Osteoblast (primary cell): ENCODE results near the gene STAT5B. TPM values are rescaled to one million over a fixed set of nuclear protein-coding genes. Genes with fewer than 3 reads are reported as not detected.
"Not testable (repeated sequence)": the region's sequence is repeated elsewhere in the genome, so short reads cannot be mapped to it uniquely, and the experiment has no call there.

ENCODE experiments used
- DNase-seq: peaks from one replicate; pipeline ENCODE4 v3.0.0; 2011; ENCODE audit warnings: low spot score, mixed read lengths; ENCODE audit not compliant: insufficient read length; ENCODE audit errors: missing footprints
- H2AFZ ChIP-seq: 2 replicates; pipeline ENCODE4 v1.6.0; 2011; ENCODE audit warnings: mild to moderate bottlenecking, low read length
- H3K27ac ChIP-seq: 2 replicates; pipeline ENCODE4 v1.5.1; 2011; ENCODE audit warnings: mild to moderate bottlenecking, low read depth, low read length, moderate library complexity
- H3K27me3 ChIP-seq: 2 replicates; pipeline ENCODE4 v1.6.0; 2012; ENCODE audit warnings: mild to moderate bottlenecking, control low read depth, inconsistent platforms, low read length, moderate library complexity; ENCODE audit not compliant: insufficient read depth
- H3K36me3 ChIP-seq: 2 replicates; pipeline ENCODE4 v1.5.1; 2011; ENCODE audit warnings: mild to moderate bottlenecking, low read length, control low read depth, moderate library complexity; ENCODE audit not compliant: insufficient read depth
- H3K4me1 ChIP-seq: 2 replicates; pipeline ENCODE4 v1.5.1; 2011; ENCODE audit warnings: mild to moderate bottlenecking, low read length, control low read depth, moderate library complexity; ENCODE audit not compliant: insufficient read depth
- H3K4me2 ChIP-seq: 2 replicates; pipeline ENCODE4 v1.6.0; 2011; ENCODE audit warnings: mild to moderate bottlenecking, low read length; ENCODE audit not compliant: insufficient read depth
- H3K4me3 ChIP-seq: fragments of 200-600 bp; sonication (generic); 3 replicates; pipeline ENCODE4 v1.5.1; 2012; ENCODE audit warnings: mild to moderate bottlenecking, low read length, inconsistent platforms; ENCODE audit not compliant: insufficient read depth
- H3K79me2 ChIP-seq: 2 replicates; pipeline ENCODE4 v1.6.0; 2012; ENCODE audit warnings: mild to moderate bottlenecking, low read length, control low read depth, inconsistent platforms; ENCODE audit not compliant: insufficient read depth
- H3K9me3 ChIP-seq: 2 replicates; pipeline ENCODE4 v1.5.1; 2011; ENCODE audit warnings: low read depth, low read length, control low read depth
- H4K20me1 ChIP-seq: 2 replicates; pipeline ENCODE4 v1.6.0; 2012; ENCODE audit warnings: mild to moderate bottlenecking, low read length, control low read depth; ENCODE audit not compliant: insufficient read depth
- total RNA-seq: library from RNA; depleted of rRNA; stranded (reverse); fragments of >200 nt; gene quantifications from 2 replicates; pipeline ENCODE4 v1.2.3, GENCODE V29; 2012
- TF ChIP-seq, protein P1 (sequence below): IDR thresholded peaks from 2 replicates; pipeline ENCODE4 v1.5.1; 2011; ENCODE audit warnings: mild to moderate bottlenecking, low read depth, low read length, moderate library complexity; ENCODE audit errors: extremely low read depth

The STAT5B gene
- total RNA-seq, 1 donor = 22.8 TPM

DNA sequence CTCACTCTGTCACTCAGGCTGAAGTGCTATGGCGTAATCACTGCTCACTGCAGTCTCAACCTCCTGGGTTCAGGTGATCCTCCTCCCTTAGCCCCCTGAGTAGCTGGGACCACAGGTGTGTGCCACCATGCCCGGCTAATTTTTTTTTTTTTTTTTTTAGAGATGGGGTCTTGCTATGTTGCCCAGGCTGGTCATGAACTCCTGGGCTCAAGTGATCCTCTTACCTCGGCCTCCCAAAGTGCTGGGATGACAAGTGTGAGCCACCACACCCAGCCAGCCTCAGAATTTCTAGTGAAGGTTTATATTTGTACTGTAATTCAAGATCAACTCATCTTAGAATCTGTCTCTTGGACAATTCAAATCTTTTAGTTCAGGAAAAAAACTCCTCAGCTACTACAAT is 32.1 kb downstream of the STAT5B start:
- not testable (repeated sequence) for DNase-seq, H3K4me2 ChIP-seq, H3K4me3 ChIP-seq, H3K9me3 ChIP-seq, H3K27me3 ChIP-seq, H2AFZ ChIP-seq, H3K36me3 ChIP-seq, H3K27ac ChIP-seq
- Histone ChIP-seq H3K4me1 (peaks cover 12% of the 10 kb centered on the region), H3K79me2 (peaks cover 33% of the 10 kb centered on the region), H4K20me1 (peaks cover 17% of the 10 kb centered on the region)

DNA sequence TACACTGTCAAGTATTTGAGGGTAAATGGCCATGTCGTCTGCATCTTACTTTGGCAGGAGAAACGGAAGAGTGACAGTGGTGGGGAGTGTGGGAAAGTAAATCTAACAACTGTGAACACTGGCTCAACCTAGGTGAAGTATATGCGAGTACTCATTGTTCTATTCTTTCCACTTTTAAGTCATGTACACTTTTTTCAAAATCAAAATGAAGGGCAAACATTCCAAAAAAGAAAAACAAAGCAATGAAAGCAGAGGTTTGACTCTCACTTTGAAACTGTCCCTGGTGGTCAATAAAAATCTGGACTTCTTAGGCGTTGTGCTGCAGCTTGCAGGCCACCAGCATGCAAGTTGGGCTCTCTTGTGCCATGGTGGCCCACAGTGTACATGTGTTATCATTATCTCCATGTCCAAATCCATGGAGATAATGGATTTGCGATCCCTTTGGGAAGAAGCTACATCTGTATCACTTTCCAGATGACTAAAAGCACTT is 32.7 kb downstream of the STAT5B start:
- Histone ChIP-seq H3K4me1 (peaks cover 7% of the 10 kb centered on the region), H3K27me3 (no peaks in the 10 kb centered on the region), H3K4me2 (no peak overlapping the region), H3K79me2 (peaks cover 35% of the 10 kb centered on the region), H3K27ac (no peak overlapping the region), H3K36me3 (no peaks in the 10 kb centered on the region), H3K4me3 (no peak overlapping the region), H2AFZ (no peak overlapping the region), H4K20me1 (peaks cover 17% of the 10 kb centered on the region), H3K9me3 (no peaks in the 10 kb centered on the region)
- no peak for DNase-seq
- TF ChIP-seq, protein P1, sequence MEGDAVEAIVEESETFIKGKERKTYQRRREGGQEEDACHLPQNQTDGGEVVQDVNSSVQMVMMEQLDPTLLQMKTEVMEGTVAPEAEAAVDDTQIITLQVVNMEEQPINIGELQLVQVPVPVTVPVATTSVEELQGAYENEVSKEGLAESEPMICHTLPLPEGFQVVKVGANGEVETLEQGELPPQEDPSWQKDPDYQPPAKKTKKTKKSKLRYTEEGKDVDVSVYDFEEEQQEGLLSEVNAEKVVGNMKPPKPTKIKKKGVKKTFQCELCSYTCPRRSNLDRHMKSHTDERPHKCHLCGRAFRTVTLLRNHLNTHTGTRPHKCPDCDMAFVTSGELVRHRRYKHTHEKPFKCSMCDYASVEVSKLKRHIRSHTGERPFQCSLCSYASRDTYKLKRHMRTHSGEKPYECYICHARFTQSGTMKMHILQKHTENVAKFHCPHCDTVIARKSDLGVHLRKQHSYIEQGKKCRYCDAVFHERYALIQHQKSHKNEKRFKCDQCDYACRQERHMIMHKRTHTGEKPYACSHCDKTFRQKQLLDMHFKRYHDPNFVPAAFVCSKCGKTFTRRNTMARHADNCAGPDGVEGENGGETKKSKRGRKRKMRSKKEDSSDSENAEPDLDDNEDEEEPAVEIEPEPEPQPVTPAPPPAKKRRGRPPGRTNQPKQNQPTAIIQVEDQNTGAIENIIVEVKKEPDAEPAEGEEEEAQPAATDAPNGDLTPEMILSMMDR = no peak

DNA sequence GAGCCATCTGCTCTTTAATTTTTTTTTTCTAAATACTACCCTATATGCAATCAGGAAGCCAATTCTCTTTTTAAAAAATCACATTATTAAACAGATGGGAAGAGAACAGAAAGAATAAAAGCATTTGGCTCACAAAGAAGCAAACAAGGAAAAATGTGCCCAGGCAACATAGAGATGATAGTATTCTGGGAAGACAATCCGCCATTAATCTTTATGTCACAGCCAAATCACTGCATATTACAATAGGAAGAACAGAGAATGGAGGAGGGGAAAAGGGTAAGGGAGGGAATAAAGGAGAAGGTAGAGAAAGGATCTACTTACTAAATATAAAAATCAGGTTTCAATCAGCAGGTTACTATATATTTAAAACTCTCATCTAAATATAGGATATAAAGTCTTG is 34.3 kb downstream of the STAT5B start:
- Histone ChIP-seq H4K20me1 (peaks cover 14% of the 10 kb centered on the region), H3K36me3 (no peaks in the 10 kb centered on the region), H3K27me3 (no peaks in the 10 kb centered on the region), H3K4me2 (no peak overlapping the region), H2AFZ (no peak overlapping the region), H3K9me3 (no peaks in the 10 kb centered on the region), H3K27ac (no peak overlapping the region), H3K4me1 (no peaks in the 10 kb centered on the region), H3K4me3 (no peak overlapping the region), H3K79me2 (peaks cover 33% of the 10 kb centered on the region)
- TF ChIP-seq, protein P1 = no peak
- DNase-seq = no peak

DNA sequence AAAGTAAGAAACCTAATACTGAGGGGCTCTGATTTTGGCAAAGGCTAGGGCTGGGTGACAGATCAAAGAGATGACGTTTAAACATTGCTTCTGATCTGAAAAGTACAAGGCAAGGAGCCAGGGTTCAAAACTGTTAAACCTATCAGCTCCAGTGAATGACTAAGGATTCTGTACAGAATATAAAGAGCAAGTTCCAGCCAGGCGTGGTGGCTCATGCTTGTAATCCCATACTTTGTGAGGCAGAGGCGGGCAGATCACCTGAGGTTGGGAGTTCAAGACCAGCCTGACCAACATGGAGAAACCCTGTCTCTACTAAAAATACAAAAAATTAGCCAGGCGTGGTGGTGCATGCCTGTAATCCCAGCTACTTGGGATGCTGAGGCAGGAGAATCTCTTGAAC is 35.3 kb downstream of the STAT5B start:
- H3K79me2 ChIP-seq = peaks cover 32% of the 10 kb centered on the region
- DNase-seq, H3K27me3 ChIP-seq, H3K4me3 ChIP-seq, H3K9me3 ChIP-seq, H3K27ac ChIP-seq, H3K4me1 ChIP-seq, H3K4me2 ChIP-seq, H3K36me3 ChIP-seq, H2AFZ ChIP-seq: not testable (repeated sequence)
- H4K20me1 ChIP-seq = peaks cover 11% of the 10 kb centered on the region

DNA sequence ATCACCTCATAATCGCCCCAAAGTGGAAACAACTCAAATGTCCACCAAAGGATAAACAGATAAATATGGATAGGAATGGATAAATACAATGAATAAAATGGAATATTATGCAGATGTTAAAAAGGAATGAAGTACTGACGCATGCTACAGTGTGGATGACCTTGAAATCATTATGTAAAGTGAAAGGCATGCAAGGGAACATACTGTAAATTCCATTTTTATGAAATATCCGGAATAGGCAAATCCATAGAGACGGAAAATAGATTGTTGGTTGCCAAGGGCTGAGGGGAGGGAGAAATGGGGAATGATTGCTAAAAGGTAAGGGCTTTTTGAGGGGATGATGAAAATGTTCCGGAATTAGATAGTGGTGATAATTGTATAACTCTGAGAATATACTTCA is 36.0 kb downstream of the STAT5B start:
- no peak overlapping the region for H3K4me2 ChIP-seq
- no peaks in the 10 kb centered on the region for H3K27me3 ChIP-seq
- no peaks in the 10 kb centered on the region for H3K4me1 ChIP-seq
- DNase-seq = no peak
- no peak overlapping the region for H3K4me3 ChIP-seq
- no peak overlapping the region for H2AFZ ChIP-seq
- TF ChIP-seq, protein P1 = no peak
- H3K27ac ChIP-seq = no peak overlapping the region
- no peaks in the 10 kb centered on the region for H3K36me3 ChIP-seq
- H4K20me1 ChIP-seq = peaks cover 11% of the 10 kb centered on the region
- H3K79me2 ChIP-seq = peaks cover 34% of the 10 kb centered on the region
- no peaks in the 10 kb centered on the region for H3K9me3 ChIP-seq

DNA sequence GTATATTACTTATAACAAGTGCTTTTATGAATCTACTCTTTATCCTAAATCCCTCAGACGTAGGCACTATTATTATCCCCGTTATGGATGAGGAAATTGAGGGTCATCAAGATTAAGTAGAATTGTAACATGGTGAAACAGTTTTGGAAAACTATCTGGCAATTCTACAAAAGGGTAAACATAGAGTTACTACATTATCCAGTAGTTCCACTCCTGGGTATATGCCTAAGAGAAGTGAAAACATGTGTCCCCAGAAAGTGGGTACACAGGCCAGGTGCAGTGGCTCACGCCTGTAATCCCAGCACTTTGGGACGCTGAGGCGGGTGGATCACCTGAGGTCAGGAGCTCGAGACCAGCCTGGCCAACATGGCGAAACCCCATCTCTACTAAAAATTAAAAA is 36.6 kb downstream of the STAT5B start:
- DNase-seq, H3K27ac ChIP-seq, H3K4me3 ChIP-seq, H3K4me2 ChIP-seq, H3K27me3 ChIP-seq, H3K4me1 ChIP-seq, H2AFZ ChIP-seq, H3K36me3 ChIP-seq, H3K9me3 ChIP-seq: not testable (repeated sequence)
- Histone ChIP-seq H4K20me1 (peaks cover 11% of the 10 kb centered on the region), H3K79me2 (peaks cover 33% of the 10 kb centered on the region)
